Stimulated activated CD4-positive, alpha-beta T cell treated with anti-CD3 and anti-CD28 coated beads, Interleukin-4, amount 100 ng/mL, for 24 hours (primary cell): ENCODE results near the gene TMEM39A.

ENCODE experiments used
- DNase-seq: peaks from one replicate; pipeline ENCODE4 v3.0.0-alpha.2; 2020

TMEM39A gene, protein sequence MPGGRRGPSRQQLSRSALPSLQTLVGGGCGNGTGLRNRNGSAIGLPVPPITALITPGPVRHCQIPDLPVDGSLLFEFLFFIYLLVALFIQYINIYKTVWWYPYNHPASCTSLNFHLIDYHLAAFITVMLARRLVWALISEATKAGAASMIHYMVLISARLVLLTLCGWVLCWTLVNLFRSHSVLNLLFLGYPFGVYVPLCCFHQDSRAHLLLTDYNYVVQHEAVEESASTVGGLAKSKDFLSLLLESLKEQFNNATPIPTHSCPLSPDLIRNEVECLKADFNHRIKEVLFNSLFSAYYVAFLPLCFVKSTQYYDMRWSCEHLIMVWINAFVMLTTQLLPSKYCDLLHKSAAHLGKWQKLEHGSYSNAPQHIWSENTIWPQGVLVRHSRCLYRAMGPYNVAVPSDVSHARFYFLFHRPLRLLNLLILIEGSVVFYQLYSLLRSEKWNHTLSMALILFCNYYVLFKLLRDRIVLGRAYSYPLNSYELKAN

DNA sequence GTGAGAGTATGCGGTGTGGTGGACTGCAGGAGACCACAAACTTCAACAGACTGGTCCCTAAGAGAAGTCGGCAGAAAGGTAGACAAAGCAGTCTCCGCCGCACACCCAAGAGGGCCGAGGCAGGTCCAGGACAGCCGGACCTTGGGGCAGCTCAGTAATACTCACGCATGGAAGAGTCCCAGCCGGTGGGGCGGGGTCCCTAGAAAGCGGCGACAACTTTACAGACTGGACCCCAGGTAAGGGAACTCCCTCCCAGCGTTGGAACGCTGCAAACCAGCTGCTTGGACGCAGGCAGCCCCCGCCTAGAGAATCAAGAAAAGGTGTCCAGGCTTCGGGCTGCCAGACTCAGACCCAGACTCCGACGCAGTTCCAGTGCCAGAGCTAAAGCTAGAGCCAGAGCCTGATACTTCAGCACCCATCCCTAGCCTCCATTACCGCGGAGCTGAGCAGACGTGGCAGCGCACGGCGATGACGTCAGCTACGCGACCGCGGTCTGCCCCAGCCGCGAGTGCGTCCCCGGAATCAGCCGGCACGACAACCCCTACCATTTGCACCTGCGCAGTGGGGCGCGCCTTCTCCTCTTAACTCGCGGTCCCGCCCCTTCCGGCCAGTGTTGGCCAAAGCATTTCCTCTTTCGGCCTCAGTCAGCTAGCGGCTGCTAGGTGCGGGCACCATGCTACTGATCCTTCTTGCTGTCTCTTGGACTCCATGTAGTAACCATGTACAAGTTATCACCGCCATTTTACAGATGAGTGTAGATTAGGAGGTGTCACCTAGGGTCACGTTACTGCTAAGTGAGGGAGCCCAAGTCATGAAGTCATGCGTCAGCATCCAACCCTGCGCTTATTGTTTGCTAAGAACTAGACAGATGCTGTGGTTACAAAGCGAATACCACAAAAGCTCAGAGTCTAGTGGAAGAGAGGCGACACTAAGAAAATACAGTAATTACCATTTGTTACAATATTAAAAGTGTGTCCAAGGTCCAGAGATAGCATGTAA, at the start of gene TMEM39A:
Gene TMEM39A (minus strand): TSS at position 445 of the 999 bp plus-strand sequence. CDS start 1,541 bp downstream, outside the sequence.
- peak; percentile 99 for DNase-seq

DNA sequence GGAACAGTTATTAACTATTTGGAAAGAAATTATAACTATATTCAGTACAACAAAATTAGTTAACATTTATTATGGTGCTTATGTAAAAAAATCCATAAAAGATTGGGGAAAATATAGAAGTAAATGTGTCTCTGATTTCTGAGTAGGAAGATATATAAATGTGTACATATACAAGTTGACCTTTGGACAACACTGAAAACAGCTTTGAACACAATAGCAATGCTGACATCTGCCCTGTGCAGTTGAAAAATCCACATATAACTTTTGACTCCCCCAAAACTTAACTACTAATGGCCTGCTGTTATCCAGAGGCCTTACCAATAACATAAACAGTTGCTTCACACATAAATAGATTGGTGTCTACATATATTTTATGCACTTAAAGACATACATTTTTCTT, 47.3 kb upstream of the TMEM39A start:
- DNase-seq = no peak

DNA sequence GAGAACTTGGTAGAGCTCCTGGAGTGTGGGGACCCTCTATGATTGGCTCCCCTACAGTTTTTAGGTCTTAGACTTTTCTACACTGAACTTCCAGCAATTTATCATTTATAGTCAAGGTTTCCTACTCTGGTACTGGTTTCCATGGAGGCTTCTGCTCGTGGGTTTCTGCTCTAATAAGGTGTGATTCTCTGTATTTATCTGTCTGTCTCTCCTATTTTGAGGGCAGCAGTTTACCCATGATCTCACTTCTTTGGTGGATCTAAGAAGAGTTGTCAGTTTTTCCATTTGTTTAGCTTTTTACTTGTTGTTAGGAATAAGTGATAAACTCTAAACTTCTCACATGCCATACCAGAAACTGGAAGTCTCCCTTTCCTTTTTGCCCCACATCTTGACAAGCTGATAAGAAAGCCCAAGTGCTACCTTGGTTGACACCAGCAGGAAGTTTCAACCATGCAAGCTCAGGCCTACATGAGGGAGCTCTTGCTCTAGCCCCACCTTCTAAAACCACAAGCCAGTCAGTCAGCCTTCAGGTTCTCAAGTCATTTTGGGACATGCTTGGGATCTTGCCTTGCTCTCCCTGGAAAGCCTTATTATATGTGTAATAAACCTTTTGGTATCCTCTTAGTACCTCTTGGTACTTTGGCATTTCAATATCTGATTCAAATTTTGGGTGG, 44.9 kb upstream of the TMEM39A start:
- peak; percentile 36 for DNase-seq

DNA sequence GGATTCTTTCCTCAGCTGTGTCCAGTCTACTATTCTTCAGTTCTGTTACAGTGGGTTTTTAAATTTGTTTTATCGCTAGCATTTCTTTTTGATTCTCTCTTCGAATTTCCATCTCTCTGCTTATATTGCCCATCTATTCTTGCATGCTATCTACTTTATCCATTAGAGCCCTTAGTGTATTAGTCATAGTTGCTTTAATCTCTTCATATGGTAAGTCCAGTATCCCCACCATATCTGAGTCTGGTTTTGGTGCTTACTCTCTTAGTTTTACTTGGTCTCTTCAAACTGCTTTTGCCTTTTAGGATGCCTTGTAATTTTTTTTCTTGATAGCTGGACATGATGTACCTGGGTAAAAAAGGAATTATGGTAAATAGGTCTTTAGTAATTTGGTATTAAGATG, 44.0 kb upstream of the TMEM39A start:
- no peak for DNase-seq

DNA sequence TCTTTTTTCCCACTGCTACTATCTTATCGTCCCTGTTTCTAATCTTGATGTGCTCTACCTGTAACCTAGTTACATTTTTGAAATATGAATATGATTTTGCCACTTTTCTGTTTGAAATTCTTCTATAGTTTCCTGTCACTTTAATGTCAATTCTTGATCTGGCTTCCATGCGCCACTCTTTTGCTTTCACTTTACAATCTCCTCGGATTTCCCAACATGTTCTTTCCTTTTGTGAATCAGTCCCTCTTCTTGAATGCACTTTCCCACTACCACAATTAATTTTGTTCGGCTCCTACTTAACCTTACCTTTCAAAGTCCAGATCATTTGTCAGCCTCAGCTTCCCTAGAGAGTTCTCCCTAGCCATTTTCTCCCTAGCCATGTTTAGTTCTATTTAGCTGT, 43.2 kb upstream of the TMEM39A start:
- no peak for DNase-seq

DNA sequence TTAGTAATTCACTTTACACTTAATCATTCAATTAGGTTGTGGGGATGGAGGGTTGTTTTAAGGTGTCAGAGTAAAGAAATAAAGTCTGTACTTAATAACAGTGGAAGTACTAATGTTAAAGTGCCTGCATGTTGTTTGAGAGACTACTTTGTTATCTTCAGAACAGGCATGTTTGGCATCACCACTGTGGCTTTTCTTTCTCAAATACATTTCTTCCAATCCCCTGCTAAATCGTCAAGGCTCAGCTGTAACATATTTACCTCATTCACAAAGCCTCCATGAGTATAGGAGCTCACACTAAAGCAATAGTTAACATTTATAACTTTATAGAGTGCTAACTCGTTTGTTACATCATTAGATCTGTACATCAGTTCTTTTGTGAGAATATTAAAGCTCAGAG, 37.5 kb upstream of the TMEM39A start:
- no peak for DNase-seq

DNA sequence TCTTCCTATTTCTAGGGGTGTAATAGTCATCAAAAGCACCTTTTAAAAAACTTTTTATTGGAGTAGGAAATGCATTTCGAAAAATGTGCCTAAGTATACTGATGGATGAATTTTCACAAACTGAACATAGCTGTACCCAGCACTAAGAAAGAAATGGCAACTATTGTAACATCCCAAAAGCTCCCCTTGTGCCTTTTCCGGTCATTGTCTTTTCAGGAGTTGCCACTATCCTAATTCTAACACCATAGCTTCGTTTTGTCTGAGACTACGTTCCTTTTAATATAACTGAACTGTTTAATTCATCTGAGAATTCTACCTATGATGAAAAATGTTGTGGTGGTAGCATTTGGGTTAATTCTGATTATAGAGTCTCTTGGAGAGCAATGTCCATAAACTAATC, 36.9 kb upstream of the TMEM39A start:
- DNase-seq = no peak

DNA sequence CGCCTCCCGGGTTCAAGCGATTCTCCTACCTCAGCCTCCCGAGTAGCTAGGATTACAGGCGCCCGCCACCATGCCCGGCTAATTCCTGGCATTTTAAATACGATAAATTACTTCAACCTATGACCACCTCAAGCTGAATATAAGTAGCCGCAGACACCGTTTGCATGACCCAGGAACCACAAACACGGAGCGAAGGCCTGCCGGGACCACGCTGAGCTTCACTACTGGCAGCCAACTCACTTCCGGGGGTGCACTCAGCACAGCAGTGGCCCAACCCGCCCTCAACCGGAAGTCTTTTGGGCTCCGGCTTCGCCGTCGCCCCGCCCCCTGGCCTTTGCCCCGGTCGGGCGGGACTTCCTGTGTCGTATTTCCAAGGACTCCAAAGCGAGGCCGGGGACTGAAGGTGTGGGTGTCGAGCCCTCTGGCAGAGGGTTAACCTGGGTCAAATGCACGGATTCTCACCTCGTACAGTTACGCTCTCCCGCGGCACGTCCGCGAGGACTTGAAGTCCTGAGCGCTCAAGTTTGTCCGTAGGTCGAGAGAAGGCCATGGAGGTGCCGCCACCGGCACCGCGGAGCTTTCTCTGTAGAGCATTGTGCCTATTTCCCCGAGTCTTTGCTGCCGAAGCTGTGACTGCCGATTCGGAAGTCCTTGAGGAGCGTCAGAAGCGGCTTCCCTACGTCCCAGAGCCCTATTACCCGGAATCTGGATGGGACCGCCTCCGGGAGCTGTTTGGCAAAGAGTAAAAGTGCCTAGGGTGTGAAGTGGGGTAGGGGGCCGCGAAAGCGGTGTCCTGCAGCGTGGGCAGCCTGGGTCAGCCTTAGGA, 35.0 kb upstream of the TMEM39A start, which contains the start of gene TIMMDC1:
Gene TIMMDC1 (plus strand): TSS at position 362 of the 826 bp plus-strand sequence. CDS start 187 bp downstream, at position 549.
- peak; percentile 98 for DNase-seq

DNA sequence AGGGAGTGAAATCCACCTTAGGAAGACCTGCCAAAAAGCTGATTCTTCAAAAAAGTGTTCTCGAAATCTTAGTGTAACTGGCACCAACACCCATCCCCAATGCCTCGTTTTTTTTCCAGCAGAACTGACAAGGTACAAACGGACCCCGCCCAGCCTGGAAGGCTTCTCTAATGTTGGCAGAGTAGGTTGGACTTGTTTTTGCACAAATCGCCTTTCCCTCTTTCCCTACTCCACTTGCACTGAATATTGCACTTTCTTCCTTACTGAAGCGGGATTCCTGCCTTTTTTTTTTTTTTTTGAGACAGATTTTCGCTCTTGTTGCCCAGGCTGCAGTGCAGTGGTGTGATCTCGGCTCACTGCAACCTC, 34.4 kb upstream of the TMEM39A start:
- DNase-seq = no peak

DNA sequence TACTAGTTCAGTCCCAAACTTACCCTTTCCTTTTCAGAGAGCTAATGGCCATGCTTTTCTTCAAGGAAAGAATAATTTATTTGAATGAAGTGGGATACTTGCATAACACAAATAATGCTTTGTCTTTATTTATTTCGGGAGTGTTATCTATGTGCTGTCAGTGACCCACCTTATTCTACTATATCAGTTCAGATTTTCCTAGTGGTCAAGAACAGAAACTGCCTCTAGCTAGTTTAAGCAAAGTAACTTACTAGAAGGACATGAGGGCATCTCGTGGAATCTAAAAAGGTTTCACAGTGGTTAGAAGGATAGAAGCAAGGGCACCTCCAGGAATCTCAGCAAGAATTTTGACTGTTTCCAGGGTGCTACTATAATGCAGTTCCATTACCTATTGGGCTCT, 31.2 kb upstream of the TMEM39A start:
- no peak for DNase-seq

DNA sequence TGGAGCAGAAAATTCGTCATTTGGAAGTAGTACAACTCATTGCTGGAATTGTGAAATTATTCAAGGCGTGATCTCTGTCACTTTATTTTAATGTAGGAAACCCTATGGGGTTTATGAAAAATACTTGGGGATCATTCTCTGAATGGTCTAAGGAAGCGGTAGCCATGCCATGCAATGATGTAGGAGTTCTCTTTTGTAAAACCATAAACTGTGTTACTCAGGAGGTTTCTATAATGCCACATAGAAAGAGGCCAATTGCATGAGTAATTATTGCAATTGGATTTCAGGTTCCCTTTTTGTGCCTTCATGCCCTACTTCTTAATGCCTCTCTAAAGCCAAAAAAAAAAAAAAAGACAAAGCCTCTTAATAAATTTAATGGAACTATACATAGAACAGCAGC, 29.4 kb upstream of the TMEM39A start:
- no peak for DNase-seq

DNA sequence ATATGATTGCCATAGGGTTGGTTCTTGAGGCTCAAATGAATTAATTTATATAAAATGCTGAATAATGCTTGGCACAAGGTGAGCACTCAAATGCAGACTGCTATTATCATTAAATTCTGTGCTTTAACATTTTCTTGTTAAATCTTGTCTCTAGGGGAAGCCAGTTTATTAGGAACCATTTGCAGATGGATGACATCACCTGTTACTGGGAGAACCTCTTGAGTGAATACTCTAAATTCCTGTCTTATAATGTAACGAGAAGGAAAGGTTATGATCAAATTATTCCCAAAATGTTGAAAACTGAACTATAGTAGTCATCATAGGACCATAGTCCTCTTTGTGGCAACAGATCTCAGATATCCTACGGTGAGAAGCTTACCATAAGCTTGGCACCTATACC, 28.7 kb upstream of the TMEM39A start:
- no peak for DNase-seq

DNA sequence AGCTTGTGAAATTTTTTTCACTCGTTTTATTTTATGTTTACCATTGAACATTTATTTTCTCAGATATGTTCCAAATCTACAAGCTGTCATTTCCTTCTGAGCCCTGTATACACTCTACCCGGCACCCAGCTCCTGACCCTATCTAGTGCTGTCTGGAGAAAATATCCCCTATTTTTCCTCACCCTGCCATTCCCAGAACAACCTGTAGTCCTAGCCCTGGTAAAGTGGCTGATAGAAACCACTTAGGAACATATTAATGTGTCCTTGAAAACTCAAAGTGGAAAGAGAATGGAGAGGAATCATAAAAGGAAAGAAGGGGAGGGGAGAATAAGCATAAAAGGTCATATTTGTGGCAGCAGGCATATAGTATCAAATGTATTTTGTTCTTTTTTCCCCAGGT, 26.7 kb upstream of the TMEM39A start:
- no peak for DNase-seq

DNA sequence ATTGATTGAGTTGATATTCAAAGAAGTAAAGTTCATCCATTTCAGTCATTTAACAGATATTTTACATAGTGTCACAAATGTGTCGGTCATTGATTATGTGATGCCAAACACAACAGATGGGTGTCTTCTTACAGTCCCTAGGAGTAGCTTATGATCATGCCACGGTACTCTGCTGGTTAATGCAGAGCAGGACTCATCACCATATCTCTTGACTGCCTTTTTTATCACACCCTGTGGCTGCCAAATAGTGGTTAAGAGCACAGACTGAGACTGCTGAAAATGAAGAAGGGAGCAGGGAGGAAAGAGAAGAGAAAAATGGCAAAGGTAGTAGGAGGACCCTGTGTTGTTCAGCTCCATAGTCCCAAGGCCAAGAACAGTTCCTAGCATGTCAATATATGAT, 22.1 kb upstream of the TMEM39A start:
- no peak for DNase-seq

DNA sequence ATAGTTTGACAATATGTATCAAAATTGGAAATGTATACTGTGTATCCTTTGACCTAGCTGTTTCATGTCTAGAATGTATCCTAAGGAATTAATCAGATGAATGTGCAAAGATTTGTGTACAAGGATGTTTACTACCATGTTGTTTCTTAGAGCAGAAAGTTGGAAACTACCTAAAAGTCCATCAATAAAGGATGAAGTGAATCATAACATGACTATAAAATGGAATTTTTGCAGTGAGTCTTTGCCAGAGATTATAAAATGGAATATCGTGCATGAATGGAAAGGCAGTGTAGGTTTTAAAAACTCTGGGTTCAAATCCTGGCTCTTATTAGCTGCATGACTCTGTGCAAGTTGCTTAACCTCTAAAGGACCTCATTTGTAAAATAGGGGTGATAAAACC, 19.7 kb upstream of the TMEM39A start:
- no peak for DNase-seq

DNA sequence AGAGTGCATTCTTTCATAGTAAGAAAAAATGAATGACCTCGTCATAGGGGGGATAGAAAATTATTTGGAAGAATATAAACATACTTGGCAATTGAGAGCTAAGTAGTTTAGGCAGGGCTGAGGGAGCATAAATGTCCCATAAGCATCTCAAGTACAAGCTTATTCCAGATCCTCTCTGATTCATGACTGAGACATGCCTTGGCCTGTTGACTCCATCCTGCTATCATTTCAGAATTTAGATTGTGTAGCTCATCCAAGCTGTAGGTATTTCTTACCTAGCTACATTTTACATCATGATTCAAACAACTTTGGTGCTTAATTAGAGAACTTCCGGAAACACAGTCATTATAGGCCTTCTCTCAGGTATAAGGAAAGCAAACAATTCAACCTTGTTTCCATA, 17.7 kb upstream of the TMEM39A start:
- DNase-seq = no peak

DNA sequence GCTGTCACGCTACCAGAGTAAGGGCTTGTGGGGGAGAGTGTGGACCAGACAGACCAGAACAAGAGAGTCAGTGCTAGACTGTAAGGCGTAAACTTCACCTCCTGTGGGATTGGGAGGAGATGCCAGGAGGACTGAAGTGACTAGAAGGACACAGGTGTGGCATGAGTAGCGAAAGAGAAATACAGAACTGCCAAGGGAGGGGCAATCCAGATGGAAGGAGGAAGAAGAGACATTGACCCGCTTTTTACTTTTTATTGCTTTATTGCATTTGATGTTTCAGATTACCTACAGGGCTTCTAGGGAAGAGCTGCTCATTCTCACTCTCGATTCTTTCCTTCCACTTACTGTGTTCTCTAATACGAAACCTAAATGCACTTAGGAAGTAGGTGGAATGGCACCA, 7.5 kb upstream of the TMEM39A start:
- no peak for DNase-seq

DNA sequence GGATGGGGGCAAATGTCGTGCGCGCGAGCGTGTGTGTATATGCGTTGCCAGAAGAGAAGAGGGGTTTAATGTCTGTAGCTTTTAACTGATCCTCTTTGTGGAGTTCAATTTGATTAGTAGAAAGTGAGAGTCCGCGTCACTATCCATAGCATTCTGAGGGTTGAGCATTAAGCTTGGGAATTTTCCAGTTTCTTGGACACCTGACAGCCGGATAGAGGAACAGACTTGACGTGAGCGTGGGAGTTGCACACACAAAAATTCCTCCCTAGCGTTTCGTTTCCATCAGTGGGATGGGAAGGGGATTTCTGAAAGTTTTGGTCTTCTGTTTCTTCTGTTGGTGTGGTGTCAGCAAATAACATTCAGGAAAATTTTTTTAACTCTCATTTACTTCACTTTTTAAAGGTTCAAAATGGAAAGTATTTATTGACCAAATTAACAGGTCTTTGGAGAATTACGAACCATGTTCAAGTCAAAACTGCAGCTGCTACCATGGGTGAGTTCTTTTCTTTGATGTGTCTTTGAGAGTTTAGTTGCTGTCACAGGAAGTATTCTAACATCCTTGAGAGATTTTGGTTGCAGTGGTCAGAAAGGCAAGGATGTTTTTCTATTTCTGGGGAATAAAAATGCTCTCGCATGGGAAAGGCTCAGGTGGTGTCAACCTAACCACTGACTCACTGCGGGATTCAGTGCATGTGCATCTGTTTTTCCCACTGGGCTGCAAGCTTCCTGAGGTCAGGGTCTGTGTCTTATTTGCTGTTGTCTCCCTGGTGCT, 6.2 kb upstream of the TMEM39A start:
- DNase-seq = peak; percentile 10

DNA sequence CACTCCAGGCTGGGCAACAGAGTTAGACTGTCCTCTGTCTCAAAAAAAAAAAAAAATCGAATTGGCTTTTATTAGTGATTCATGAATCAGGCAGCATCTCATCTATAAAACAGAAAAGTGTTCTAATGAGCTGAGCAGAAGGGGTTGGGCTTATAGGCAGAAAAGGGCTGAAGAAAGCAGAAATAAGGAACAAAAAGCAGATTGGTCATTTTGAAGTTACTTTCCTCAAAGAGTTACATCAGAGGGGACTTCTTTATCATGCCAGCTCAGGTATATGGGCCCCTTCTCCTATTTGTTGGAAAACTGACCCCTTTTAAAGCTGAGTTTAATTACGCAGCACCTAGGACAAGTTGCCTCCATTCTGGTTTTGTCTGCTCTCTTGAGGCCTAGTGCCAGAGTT, 4.6 kb upstream of the TMEM39A start:
- DNase-seq = no peak

DNA sequence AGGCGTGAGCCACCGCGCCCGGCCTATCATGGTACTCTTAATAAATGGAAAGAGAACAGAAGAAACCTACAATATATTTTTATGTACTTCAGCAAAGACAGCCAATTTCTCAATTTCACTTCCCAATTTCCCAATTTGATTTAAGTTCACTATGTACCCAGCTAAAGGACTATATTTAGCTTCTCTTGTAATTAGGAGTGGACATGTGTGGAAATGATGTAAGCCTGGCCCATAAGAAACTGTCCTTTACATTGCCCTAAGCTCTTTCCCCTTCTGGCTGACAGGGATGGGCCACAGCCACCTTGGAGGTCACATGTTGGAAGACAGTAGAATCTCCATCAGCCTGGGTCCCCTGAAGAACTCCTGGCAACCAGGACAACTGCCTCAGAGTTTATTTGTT, 6.2 kb downstream of the TMEM39A start:
- no peak for DNase-seq

DNA sequence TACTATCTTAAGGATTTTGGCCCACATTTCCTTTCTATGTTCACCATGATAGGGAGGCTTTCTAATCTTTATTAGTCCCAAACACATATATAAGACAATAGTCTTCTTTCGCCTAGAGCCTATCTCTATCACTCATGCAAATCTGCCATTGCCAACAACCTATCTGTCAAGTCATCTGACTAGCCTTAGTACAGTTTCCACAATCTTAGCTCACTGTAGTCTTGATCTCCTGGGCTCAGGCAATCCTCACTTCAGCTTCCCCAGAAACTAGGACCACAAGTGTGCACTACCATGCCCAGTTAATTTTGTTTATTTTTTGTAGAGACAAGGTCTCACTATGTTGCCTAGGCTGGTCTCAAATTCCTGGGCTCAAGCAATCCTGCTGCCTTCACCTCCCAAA, 6.9 kb downstream of the TMEM39A start:
- no peak for DNase-seq
